ENCODE measurements around the gene ZBTB3.
A peak's percentile ranks its signal among the peaks of the same experiment; 100 is the strongest.
"Not testable (repeated sequence)": the region's sequence is repeated elsewhere in the genome, so short reads cannot be mapped to it uniquely, and the experiment has no call there.

Gene ZBTB3

DNA sequence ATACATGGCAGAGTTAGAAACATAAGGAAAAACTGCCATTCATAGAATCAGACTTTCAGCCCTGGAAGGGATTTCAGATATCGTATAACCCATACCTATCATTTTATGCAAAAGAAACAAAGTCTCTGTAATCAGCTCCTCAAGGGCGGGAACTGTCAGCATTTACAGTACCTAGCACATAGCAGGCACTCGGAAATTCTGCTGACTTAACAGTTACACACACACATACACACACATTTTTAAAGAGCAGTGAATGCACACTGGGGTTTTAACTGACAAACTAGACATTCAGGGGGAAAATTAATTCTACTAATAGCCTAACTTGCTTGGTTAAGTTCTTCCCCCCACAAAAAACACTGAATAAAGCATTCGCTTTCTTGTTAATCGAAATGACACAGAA lies 37.8 kb downstream of the ZBTB3 start:
- no peak for DNase-seq (ENCODE audit: low read depth, low spot score)

DNA sequence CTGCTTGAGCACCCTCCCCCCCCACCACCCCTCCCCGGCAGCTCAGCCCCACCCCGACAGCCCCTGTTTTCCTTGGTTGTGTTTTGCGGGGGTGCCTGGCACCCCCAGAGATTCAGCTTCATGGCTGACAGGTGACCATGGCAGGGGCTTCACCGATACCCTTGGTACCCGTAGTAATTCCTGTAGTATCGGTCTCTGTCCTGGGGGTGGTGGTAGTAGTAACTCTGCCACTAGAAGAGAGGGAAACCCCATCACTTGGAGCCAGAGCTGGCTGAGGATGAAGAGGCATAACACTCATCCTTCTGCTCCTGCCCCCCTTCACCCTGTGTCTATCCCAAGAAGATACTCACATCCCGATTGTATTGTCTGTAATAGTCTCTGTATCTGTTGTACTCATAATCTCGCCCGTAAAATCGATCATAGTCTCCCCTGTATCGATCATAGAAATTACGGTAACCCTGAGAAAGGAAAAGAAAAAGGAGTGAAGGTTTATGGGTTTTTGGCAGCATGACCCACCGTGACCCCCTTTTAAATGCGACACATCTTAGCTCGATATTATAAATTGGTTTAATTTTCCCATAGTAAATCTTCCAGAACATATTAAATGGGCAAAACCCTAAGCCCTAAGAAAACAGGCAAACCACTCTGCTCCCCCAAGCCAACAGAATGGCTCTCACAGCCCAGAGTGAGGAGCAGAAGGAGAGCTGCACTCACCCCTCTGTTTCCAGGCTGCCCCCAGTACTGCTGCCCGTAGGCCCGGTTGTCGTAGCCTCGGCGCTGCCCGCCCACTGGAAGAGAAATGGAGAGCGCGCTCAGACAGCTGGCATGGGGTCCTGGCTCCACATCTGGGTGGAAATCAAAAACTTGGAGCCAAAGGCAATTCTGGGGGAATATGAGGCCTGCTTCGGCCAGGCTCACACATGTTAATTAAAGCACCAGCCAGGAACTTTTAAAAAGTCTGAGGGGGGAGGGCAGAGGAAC lies 38.5 kb downstream of the ZBTB3 start:
- no peak for DNase-seq (ENCODE audit: low read depth, low spot score)

DNA sequence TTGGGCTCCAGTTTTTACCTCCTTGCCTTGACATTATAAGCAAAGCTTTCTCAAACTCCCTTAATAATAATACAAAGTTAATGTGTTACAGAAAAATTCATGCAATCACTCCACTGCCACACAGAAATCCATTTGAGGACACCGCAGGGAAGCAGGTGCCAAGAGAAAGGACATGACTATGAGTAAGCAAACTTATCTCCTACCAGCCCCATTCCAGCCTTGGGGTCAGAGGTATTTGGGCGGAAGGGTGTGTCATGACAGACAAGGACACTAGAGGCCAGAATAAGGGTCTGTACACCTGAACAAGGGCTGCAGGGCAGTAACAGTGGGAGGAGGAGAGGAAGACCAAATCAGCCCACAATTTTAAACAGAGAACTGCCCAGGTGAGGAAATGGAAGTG lies 40.6 kb downstream of the ZBTB3 start:
- DNase-seq (ENCODE audit: low read depth, low spot score) = no peak

DNA sequence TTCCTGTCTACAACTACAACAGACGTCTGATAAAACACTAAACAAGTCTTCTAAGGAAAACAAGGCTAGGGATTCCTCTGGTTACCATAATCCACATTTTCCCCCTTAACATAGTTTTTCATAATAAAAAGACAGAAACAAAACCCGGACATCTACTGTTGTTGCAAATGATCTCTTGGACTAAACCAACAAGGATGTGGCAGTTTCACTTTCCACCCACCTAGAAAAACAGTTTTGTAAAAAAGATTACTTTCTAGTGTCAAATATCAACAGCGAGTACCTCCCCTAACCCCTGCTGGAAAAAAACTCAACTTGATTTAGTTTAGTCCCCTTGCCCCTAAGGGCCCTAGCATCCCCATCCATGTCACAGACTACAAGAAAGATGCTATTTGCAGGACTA lies 41.1 kb downstream of the ZBTB3 start:
- no peak for DNase-seq (ENCODE audit: low read depth, low spot score)

DNA sequence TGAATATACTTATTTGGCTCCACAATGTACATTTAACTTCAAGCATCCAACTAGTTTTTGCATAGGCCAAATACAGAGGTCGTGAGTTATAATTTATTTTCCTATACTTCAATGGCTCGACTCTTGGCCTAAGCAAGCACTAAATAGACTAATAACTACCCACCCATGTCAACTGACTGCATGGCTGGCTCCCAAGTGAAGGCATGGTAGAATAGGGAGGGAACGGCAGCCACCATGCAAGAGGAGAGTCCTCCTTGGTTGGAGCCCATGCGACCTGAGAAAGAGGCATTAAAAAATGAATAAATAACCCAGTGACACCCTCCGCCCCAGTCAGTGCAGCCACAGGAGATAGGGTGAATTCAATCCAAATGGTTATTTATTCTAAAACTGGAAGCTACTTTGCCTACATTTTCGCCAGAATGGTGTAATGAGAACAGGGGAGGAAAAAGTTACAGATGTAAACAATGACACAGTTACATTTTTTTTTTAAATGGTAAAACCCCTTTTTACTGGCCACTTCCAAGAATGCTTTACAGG lies 41.6 kb downstream of the ZBTB3 start:
- no peak for DNase-seq (ENCODE audit: low read depth, low spot score)

DNA sequence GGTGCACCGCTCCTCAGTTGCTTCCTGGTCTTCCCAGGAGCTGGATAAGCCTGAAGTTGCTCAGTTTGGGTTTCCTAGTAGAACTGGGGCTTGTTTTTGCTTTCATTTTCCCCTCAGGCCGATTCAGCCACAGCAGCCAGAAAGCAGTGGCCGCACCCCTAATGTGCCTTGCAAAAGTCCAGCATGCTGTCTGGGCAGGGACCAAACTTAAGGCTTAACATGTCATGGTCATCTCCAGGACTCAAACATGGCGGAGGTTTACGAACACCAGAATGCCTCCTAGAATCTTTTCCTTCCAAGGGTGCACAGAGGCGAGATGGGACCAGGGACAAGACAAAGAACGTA lies 44.0 kb downstream of the ZBTB3 start:
- no peak for DNase-seq (ENCODE audit: low read depth, low spot score)

DNA sequence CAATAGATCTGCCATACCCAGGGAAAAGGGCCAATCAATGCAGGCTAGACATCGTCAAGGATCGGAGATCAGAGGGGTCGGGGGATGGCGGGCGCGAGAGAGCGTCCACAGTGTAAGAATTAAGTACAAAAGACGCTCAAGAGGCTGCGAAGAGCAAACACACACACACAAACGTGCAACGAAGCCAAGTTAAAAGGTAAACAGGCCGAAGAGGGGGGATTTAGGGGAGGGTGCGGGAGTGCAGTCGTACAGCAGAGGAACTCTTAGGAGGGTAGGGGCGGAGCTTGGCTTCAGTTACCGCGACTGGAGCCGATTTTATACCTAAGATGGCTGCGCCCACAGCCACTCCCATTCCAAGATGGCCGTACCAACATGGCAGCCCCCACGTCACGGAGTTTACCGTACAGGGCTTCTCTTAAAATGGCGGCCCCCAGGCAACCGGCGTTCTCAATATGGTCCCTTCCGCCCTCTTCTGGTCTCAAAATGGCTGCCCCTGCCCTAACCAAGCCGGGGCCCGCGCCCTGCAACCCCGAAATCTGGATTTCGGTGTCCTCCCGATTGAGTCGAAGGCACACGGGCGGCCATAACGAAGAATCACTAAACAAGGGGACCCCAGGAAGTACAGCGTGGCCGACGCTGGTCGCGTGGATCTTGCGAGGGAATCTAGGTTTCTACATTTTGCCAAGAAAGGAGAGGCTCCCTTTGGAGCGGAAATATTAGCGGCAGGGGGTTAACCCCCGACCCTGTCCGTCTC lies 44.5 kb downstream of the ZBTB3 start:
- peak; percentile 91 for DNase-seq (ENCODE audit: low read depth, low spot score)

DNA sequence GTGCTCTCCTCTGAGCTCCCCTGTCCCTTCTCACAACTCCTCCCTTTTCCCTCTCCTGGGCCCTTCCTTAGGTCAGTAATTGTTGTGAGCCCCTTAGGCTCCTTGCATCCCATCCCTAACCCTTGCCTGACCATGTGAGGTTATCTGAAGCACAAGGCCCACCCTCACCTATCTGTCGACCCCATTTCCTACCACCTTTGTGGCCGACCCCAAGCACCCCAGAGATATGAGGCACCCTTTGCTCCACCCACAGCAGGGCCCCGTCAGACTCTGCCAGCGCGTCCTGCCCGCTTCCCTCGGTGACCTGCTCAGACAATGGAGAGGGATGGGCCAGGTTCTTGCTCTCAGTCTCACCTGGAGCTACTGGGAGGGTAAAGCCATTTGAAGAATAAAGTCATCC lies 45.2 kb downstream of the ZBTB3 start:
- no peak for DNase-seq (ENCODE audit: low read depth, low spot score)

DNA sequence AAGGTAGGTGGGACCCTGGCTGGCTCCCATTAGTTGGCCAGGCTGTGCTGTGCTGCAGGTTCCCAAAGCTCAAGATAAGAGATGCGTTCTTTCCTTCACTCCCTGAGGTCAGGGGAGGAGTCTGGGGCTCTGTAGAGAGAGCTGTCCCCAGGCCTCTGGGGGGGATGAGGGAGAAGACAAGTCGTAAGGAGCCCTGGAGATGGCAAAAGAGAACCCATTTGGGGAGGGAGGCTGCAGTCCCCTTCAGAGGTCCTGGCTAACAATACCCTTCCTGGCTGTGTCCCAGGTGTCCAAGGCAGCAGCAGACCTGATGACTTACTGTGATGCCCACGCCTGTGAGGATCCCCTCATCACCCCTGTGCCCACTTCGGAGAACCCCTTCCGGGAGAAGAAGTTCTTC lies 45.6 kb downstream of the ZBTB3 start:
- no peak for DNase-seq (ENCODE audit: low read depth, low spot score)

DNA sequence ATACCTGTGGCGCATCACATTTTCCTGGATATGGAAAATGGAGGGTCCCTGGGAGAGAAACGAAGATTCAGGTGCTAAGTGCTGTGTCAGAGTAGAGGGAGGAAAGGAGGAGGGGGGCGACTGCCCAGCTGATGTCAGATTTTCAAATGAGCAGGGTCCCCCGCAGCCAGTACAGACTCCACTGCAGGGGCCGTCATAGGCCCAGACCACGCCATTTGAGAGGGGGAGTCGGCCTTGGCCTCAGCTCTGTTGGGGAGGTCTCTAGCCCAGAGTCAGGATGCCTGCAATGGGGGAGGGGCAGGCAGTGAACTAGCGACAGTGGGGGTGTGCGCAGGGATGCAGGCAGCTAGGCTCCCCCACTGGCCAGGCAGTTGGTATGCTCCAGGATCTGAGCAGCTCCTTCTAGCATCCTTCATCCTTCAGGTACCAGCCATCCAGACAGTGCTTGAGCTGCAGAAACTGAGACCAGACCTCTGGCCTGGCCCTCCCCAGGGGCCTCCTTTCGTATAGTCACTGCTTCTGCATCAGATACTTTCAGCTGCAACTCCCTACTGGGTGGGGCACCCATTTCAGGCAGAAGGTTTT lies 46.6 kb downstream of the ZBTB3 start, which contains the start of the genes BSCL2 and GNG3:
BSCL2 (minus strand) TSS at position 148 of the 585 bp plus-strand sequence. CDS start 229 bp downstream, outside the sequence.
GNG3 (plus strand) TSS at position 400 of the 585 bp plus-strand sequence. CDS start 620 bp downstream, outside the sequence.
- DNase-seq (ENCODE audit: low read depth, low spot score) = no peak

DNA sequence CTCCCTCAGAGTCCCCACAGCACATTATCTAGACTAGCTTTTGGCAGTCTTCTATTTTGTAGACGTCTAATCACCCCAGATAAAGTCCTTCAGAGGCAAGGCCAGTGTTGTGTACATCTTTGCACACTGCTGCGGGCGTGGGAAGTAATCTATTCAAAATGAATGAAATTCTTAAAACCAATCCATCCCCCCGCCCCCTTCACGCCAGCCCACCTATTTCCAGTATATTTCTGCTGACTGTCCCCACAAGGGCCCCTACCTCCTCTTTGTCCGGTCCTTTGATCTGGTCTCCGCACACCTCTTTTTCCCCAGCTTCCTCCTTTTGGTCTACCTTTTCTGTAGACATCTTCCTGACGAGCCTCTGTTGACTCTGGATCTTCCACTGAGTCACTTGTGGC lies 47.1 kb downstream of the ZBTB3 start:
- no peak for DNase-seq (ENCODE audit: low read depth, low spot score)

DNA sequence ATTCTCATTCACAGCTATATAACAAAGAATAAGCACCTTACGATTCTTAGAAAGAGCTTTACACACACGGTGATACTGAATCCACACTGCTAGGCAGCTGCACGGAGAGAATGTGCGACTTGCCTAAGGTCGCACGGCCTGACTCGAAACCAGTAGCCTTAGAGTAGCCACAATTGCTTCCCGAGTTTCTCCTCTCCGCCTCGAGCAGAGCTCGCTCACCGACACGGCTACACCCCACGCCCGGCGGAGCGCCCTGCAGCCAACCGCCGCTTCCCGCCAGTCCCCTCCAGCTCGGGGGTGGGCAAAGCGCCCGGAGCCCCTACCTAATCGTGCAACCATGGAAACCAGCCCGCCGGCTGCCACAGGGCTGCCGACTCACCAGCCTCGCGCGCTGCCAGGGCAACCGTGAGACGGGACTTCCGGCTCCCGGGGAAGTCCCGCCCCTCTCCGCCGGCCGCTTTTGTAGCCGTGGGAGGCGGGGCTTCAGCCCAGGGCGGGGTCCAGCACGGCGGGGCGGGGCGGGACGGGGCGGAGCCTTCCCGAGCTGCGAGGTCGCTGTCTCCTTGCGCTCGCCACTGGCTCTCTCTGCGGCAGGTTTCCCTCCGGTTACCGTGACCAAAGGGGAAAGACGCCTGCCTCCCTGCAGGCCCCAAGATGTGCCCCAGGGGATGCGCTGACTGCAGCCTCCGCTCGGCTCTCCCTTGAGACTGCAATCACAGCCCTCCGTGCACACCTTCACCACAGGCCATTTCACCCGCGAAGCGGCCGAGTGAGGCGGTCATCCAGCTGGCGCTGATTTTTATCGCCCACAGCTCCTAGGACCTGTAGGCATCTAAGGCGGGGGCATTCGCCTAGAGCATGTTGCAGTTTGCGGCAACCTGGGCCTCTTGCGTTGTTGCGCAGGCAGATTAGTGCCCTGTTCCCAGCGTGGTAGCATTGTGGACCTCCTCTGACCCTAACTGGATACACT lies 47.8 kb downstream of the ZBTB3 start:
- peak; percentile 83 for DNase-seq (ENCODE audit: low read depth, low spot score)

DNA sequence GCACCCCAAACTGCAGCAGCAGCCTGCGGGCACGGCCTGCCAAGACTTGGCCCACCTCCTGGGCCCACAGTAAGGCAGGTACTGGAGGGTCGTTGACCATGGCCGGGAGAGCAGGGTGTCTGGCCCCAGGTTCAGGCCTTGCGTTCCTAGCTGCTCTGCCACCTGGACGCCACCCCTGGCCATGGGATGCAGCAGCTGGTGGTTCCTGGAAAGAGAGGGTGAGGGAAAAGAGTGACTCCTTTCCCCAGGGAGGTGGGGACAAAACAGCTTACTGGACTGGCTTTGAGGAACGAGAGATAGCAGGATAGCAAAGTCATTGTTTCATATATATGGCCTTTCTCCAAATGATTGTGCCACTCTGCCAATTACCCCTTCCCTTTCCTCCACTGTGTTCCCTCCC lies 48.5 kb downstream of the ZBTB3 start:
- no peak for DNase-seq (ENCODE audit: low read depth, low spot score)

DNA sequence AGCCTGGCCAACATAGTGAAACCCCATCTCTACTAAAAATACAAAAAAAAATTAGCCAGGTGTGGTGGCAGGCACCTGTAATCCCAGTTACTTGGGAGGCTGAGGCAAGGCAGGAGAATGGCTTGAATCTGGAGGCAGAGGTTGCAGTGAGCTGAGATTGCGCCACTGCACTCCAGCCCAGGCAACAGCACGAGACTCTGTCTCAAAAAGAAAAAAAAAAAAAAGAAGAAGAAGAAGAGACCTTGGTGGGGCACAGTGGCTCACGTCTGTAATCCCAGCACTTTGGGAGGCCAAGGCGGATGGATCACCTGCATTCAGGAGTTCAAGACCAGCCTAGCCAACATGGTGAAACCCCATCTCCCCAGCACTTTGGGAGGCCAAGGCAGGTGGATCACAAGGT lies 50.0 kb downstream of the ZBTB3 start:
- not testable (repeated sequence) for DNase-seq (ENCODE audit: low read depth, low spot score)

DNA sequence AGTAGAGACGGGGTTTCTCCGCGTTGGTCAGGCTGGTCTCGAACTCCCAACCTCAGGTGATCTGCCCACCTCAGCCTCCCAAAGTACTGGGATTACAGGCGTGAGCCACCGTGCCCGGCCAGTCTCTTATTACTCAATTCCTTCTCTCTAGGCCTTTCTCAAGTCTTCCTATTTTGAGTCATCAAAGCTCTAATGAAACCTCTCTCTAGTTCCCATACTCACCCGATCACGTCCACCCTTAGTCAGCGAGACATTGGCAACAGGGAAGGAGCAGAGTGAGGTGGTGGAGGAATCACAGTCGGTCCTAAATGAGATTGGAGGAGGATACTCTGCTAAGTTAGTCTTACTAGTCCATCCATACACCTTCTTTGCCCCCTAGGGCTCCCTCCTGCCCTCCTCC lies 51.7 kb downstream of the ZBTB3 start:
- DNase-seq (ENCODE audit: low read depth, low spot score) = no peak

Data from activated naive CD8-positive, alpha-beta T cell treated with anti-CD3 and anti-CD28 coated beads, Interleukin-2, amount 50 U/mL, for 16 hours (primary cell).